Sciatic nerve (tissue), 2 donors: ENCODE data around the gene ADARB2. TPM values are rescaled to one million over a fixed set of nuclear protein-coding genes. Genes with fewer than 3 reads are reported as not detected.

Experiments
- ATAC-seq: fragments of 200-7000 bp; cut with Tn5 transposase; one replicate; pipeline ENCODE4 v1.9.1; 2020; ENCODE audit warnings: mild to moderate bottlenecking, moderate library complexity
- DNase-seq: peaks from one replicate; pipeline ENCODE4 v3.0.0-alpha.2; 2020; ENCODE audit warnings: low spot score
- intact Hi-C: fragments of 100-400 bp; cut with DNase I; formaldehyde crosslinking; loops from one replicate; pipeline ENCODE4 v1.14.2; 2022
- total RNA-seq: library from RNA; stranded (reverse); fragmentation: NEBNext Ultra II Directional; extraction: Animal tissue kit (Norgen Biotek cat#: 25700); gene quantifications from one replicate; pipeline ENCODE4 v1.2.1, GENCODE V29; 2021
- donor health status: DM: no; HTN: no; CAD: no.
- donor health status: DM: no; HTN: no; CAD: no.

Gene ADARB2
- total RNA-seq, 1 donor from 2014 or later, result 1.9 TPM

GRCh38 chr10:1198453-1199344 lies 538.6 kb downstream of the ADARB2 start:
- peak; percentile 33 for DNase-seq
- intact Hi-C loops, result no loop called here
- no peak for ATAC-seq

- intact Hi-C loops, result no loop called here
- no peak for ATAC-seq
- no peak for DNase-seq
These were observed 539.9 kb downstream of the ADARB2 start for GRCh38 chr10:1197384-1197783.

GRCh38 chr10:1196656-1197055 lies 540.7 kb downstream of the ADARB2 start:
- DNase-seq, result no peak
- intact Hi-C loops, result no loop called here
- no peak for ATAC-seq

- no peak for ATAC-seq
- intact Hi-C loops, result no loop called here
- DNase-seq, result no peak
These were observed 541.5 kb downstream of the ADARB2 start for GRCh38 chr10:1195828-1196227.

- DNase-seq, result no peak
- intact Hi-C loops, result no loop called here
- ATAC-seq, result no peak
These were observed 543.2 kb downstream of the ADARB2 start for GRCh38 chr10:1194161-1194560.

- DNase-seq (no peak), ATAC-seq (no peak)
- intact Hi-C loops, result no loop called here
These were observed 543.8 kb downstream of the ADARB2 start for GRCh38 chr10:1193561-1193960.

GRCh38 chr10:1191752-1192151 lies 545.6 kb downstream of the ADARB2 start:
- no peak for DNase-seq
- intact Hi-C loops, result no loop called here
- ATAC-seq, result no peak

GRCh38 chr10:1190791-1191490 lies 546.4 kb downstream of the ADARB2 start:
- ATAC-seq (no peak), DNase-seq (no peak)
- intact Hi-C loops, result no loop called here

GRCh38 chr10:1190052-1190395 lies 547.3 kb downstream of the ADARB2 start:
- ATAC-seq (no peak), DNase-seq (no peak)
- intact Hi-C loops, result no loop called here

- ATAC-seq, result no peak
These were observed 547.9 kb downstream of the ADARB2 start for GRCh38 chr10:1189166-1190051.

GRCh38 chr10:1188558-1189135 lies 548.7 kb downstream of the ADARB2 start:
- intact Hi-C loops, result no loop called here
- peak; percentile 40 for ATAC-seq
- peak; percentile 49 for DNase-seq

More at GRCh38 chr10:1189166-1190051, 547.9 kb downstream of the ADARB2 start:
- intact Hi-C loops, result no loop called here
- DNase-seq, result peak; percentile 22

GRCh38 chr10:1187855-1188557 lies 549.3 kb downstream of the ADARB2 start:
- intact Hi-C loops, result no loop called here
- DNase-seq (peak; percentile 61), ATAC-seq (peak; percentile 89)

GRCh38 chr10:1187151-1187854 lies 550.0 kb downstream of the ADARB2 start:
- ATAC-seq (peak; percentile 67), DNase-seq (peak; percentile 56)
- intact Hi-C loops, result no loop called here

GRCh38 chr10:1186683-1186990 lies 550.7 kb downstream of the ADARB2 start:
- peak; percentile 37 for DNase-seq
- no peak for ATAC-seq
- intact Hi-C loops, result no loop called here

GRCh38 chr10:1185911-1186682 lies 551.2 kb downstream of the ADARB2 start:
- intact Hi-C loops, result no loop called here
- ATAC-seq (no peak), DNase-seq (peak; percentile 53)

GRCh38 chr10:1184541-1185430 lies 552.5 kb downstream of the ADARB2 start:
- DNase-seq, result peak; percentile 53
- ATAC-seq, result no peak
- intact Hi-C loops, result no loop called here
